Glutamatergic neuron (in vitro differentiated cells): Measurements from ENCODE around the gene GRIK4. TPM values are rescaled to one million over a fixed set of nuclear protein-coding genes. Genes with fewer than 3 reads are reported as not detected.

Experiments
- DNase-seq: peaks from one replicate; pipeline ENCODE4 v3.0.0; 2022
- H3K27ac Mint-ChIP-seq: one replicate; pipeline ENCODE4 v1.8.0; 2020; ENCODE audit warnings: mild to moderate bottlenecking, mixed read lengths, inconsistent platforms; ENCODE audit not compliant: unreplicated experiment
- H3K27me3 Mint-ChIP-seq: one replicate; pipeline ENCODE4 v1.8.0; 2020; ENCODE audit warnings: mild to moderate bottlenecking, moderate library complexity, mixed read lengths, inconsistent platforms; ENCODE audit not compliant: unreplicated experiment
- H3K36me3 Mint-ChIP-seq: one replicate; pipeline ENCODE4 v1.8.0; 2020; ENCODE audit warnings: mild to moderate bottlenecking, mixed read lengths, inconsistent platforms; ENCODE audit not compliant: unreplicated experiment
- H3K4me1 Mint-ChIP-seq: one replicate; pipeline ENCODE4 v1.8.0; 2020; ENCODE audit warnings: mild to moderate bottlenecking, low read depth, mixed read lengths, inconsistent platforms; ENCODE audit not compliant: unreplicated experiment
- H3K4me3 Mint-ChIP-seq: one replicate; pipeline ENCODE4 v1.8.0; 2020; ENCODE audit warnings: mild to moderate bottlenecking, mixed read lengths, inconsistent platforms; ENCODE audit not compliant: unreplicated experiment
- H3K9me3 Mint-ChIP-seq: one replicate; pipeline ENCODE4 v1.8.0; 2020; ENCODE audit warnings: mild to moderate bottlenecking, moderate library complexity, mixed read lengths, inconsistent platforms; ENCODE audit not compliant: unreplicated experiment
- CTCF ChIP-seq: fragments of 200-600 bp; sonication (generic); IDR thresholded peaks from one replicate; pipeline ENCODE4 v1.5.0; 2021; ENCODE audit not compliant: partially characterized antibody, unreplicated experiment
- total RNA-seq: library from RNA; stranded (reverse); fragmentation: NEBNext Ultra II Directional; extraction: Animal tissue kit (Norgen Biotek cat#: 25700); gene quantifications from one replicate; pipeline ENCODE4 v1.2.1, GENCODE V29; 2021; ENCODE audit not compliant: unreplicated experiment

Gene GRIK4
- total RNA-seq, 1 donor from 2014 or later, result 3.6 TPM

GRCh38 chr11:120512739-120513435, 1.3 kb downstream of the GRIK4 start:
- H3K27ac Mint-ChIP-seq, result no peak overlapping the region
- H3K4me1 Mint-ChIP-seq, result peaks cover 9% of the 10 kb centered on the region
- H3K27me3 Mint-ChIP-seq, result peaks cover 8% of the 10 kb centered on the region
- H3K36me3 Mint-ChIP-seq, result no peaks in the 10 kb centered on the region
- H3K9me3 Mint-ChIP-seq, result peaks cover 3% of the 10 kb centered on the region
- peak overlapping the region; percentile 48 for H3K4me3 Mint-ChIP-seq
- TF ChIP-seq CTCF, result no peak
- DNase-seq, result no peak

- no peak for DNase-seq
- Mint-ChIP-seq H3K27me3 (peaks cover 8% of the 10 kb centered on the region), H3K9me3 (peaks cover 3% of the 10 kb centered on the region), H3K27ac (no peak overlapping the region), H3K4me1 (peaks cover 9% of the 10 kb centered on the region), H3K36me3 (no peaks in the 10 kb centered on the region), H3K4me3 (no peak overlapping the region)
- TF ChIP-seq CTCF, result no peak
These were observed 2.1 kb downstream of the GRIK4 start for GRCh38 chr11:120513436-120514315.

- DNase-seq, result no peak
- Mint-ChIP-seq H3K4me3 (no peak overlapping the region), H3K36me3 (no peaks in the 10 kb centered on the region), H3K27me3 (peaks cover 10% of the 10 kb centered on the region), H3K27ac (no peak overlapping the region), H3K9me3 (peaks cover 3% of the 10 kb centered on the region), H3K4me1 (peaks cover 9% of the 10 kb centered on the region)
- no peak for TF ChIP-seq CTCF
These were observed 3.1 kb downstream of the GRIK4 start for GRCh38 chr11:120514541-120515121.

GRCh38 chr11:120515186-120515723, 3.7 kb downstream of the GRIK4 start:
- peaks cover 8% of the 10 kb centered on the region for H3K27me3 Mint-ChIP-seq

More at GRCh38 chr11:120515186-120515723, 3.7 kb downstream of the GRIK4 start:
- H3K9me3 Mint-ChIP-seq, result peaks cover 3% of the 10 kb centered on the region
- H3K36me3 Mint-ChIP-seq, result no peaks in the 10 kb centered on the region
- TF ChIP-seq CTCF, result no peak
- H3K4me1 Mint-ChIP-seq, result peaks cover 9% of the 10 kb centered on the region
- no peak overlapping the region for H3K4me3 Mint-ChIP-seq
- no peak overlapping the region for H3K27ac Mint-ChIP-seq
- DNase-seq, result no peak
